Measurements from ENCODE around the gene COL15A1.

Gene COL15A1

DNA sequence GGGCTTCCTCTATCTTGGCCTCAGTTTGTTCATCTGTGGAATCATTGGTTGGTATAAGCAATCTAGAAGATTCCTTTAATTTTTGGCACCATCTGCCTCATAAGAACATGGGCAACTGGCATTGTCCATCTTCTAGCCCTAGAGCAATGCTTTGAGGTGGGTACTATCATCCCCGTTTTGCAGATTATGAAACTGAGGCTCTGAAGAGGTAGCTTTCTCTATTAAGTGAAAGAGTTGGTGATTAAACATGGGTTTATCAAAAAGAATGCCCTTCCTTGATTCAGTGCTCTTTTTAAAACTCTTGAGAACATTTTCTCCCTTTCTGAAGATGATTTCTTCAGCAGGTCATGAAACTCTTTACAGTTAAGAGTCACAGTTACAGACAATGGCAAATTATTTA is 118.8 kb downstream of the COL15A1 start:
- Histone ChIP-seq H3F3A (ENCODE audit: insufficient read depth, low read length) (peaks cover 6% of the 10 kb centered on the region; the same call in 1 of the 2 replicates), H3K27ac (ENCODE audit: low read length) (no peak overlapping the region), H3K9me2 (replicated peaks; ENCODE audit: insufficient read depth, low read length) (no peaks in the 10 kb centered on the region), H3K79me2 (ENCODE audit: low read length) (no peaks in the 10 kb centered on the region), H3K9ac (ENCODE audit: low read length) (no peak overlapping the region), H4K20me1 (ENCODE audit: insufficient read depth, low read length) (no peaks in the 10 kb centered on the region), H3K4me3 (ENCODE audit: low read length) (no peak overlapping the region), H2AFZ (ENCODE audit: low read length) (no peak overlapping the region), H3K27me3 (replicated peaks; ENCODE audit: insufficient read depth, low read length) (no peaks in the 10 kb centered on the region), H3K4me2 (ENCODE audit: low read depth, low read length) (no peak overlapping the region), H3K36me3 (replicated peaks; ENCODE audit: insufficient read depth, low read length) (no peaks in the 10 kb centered on the region), H3K9me3 (replicated peaks; ENCODE audit: insufficient read depth, low read length) (no peaks in the 10 kb centered on the region), H3K4me1 (ENCODE audit: low read length) (peaks cover 23% of the 10 kb centered on the region)
- TF ChIP-seq EZH2 (optimal IDR thresholded peaks at IDR 0.05; ENCODE audit: low read depth, low read length) (no peak), EZH2phosphoT487 (IDR thresholded peaks at IDR 0.05; ENCODE audit: low read length) (no peak)
- TF ChIP-seq, protein P1, sequence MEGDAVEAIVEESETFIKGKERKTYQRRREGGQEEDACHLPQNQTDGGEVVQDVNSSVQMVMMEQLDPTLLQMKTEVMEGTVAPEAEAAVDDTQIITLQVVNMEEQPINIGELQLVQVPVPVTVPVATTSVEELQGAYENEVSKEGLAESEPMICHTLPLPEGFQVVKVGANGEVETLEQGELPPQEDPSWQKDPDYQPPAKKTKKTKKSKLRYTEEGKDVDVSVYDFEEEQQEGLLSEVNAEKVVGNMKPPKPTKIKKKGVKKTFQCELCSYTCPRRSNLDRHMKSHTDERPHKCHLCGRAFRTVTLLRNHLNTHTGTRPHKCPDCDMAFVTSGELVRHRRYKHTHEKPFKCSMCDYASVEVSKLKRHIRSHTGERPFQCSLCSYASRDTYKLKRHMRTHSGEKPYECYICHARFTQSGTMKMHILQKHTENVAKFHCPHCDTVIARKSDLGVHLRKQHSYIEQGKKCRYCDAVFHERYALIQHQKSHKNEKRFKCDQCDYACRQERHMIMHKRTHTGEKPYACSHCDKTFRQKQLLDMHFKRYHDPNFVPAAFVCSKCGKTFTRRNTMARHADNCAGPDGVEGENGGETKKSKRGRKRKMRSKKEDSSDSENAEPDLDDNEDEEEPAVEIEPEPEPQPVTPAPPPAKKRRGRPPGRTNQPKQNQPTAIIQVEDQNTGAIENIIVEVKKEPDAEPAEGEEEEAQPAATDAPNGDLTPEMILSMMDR (IDR thresholded peaks at IDR 0.05; ENCODE audit: low read length), result no peak
- no peak for DNase-seq

- TF ChIP-seq, protein P1 (IDR thresholded peaks at IDR 0.05; ENCODE audit: low read length), result no peak
- TF ChIP-seq EZH2 (optimal IDR thresholded peaks at IDR 0.05; ENCODE audit: low read depth, low read length) (no peak), EZH2phosphoT487 (IDR thresholded peaks at IDR 0.05; ENCODE audit: low read length) (no peak)
- no peaks in the 10 kb centered on the region for H3F3A ChIP-seq (ENCODE audit: insufficient read depth, low read length)
- H3K4me2 ChIP-seq (ENCODE audit: low read depth, low read length), result no peak overlapping the region
- no peaks in the 10 kb centered on the region for H3K27me3 ChIP-seq (replicated peaks; ENCODE audit: insufficient read depth, low read length)
- H3K4me1 ChIP-seq (ENCODE audit: low read length), result peaks cover 14% of the 10 kb centered on the region
- H3K27ac ChIP-seq (ENCODE audit: low read length), result no peak overlapping the region
- H3K4me3 ChIP-seq (ENCODE audit: low read length), result no peak overlapping the region
- DNase-seq, result no peak
- no peaks in the 10 kb centered on the region for H4K20me1 ChIP-seq (ENCODE audit: insufficient read depth, low read length)
- no peaks in the 10 kb centered on the region for H3K9me2 ChIP-seq (replicated peaks; ENCODE audit: insufficient read depth, low read length)
- no peak overlapping the region for H3K9ac ChIP-seq (ENCODE audit: low read length)
- no peaks in the 10 kb centered on the region for H3K9me3 ChIP-seq (replicated peaks; ENCODE audit: insufficient read depth, low read length)
- H3K36me3 ChIP-seq (replicated peaks; ENCODE audit: insufficient read depth, low read length), result no peaks in the 10 kb centered on the region
- H2AFZ ChIP-seq (ENCODE audit: low read length), result no peak overlapping the region
- no peaks in the 10 kb centered on the region for H3K79me2 ChIP-seq (ENCODE audit: low read length)
Measured at GRCh38 chr9:99063522-99063921, 119.8 kb downstream of the COL15A1 start.

DNA sequence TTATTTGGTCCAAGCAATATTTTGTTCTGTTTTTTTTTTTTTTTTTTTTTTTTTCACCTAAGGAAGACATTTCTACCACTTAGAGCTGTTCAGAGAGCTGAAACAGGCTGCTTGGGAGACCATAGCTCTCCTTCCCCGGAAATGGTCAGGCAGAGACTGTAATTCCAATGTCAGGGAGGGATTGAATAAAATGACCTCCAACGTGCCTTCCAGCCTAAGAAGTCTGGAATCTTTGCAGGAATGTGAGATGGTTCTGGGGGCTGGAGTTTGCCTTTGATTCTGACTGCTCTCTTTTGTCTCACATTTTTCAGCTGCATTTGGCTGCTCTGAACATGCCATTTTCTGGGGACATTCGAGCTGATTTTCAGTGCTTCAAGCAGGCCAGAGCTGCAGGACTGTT is 122.9 kb downstream of the COL15A1 start:
- Histone ChIP-seq H2AFZ (ENCODE audit: low read length) (no peak overlapping the region), H3K9me3 (replicated peaks; ENCODE audit: insufficient read depth, low read length) (no peaks in the 10 kb centered on the region), H3K4me3 (ENCODE audit: low read length) (no peak overlapping the region), H4K20me1 (ENCODE audit: insufficient read depth, low read length) (no peaks in the 10 kb centered on the region), H3K79me2 (ENCODE audit: low read length) (no peaks in the 10 kb centered on the region), H3K9me2 (replicated peaks; ENCODE audit: insufficient read depth, low read length) (no peaks in the 10 kb centered on the region), H3F3A (ENCODE audit: insufficient read depth, low read length) (no peaks in the 10 kb centered on the region), H3K4me1 (ENCODE audit: low read length) (no peaks in the 10 kb centered on the region), H3K36me3 (replicated peaks; ENCODE audit: insufficient read depth, low read length) (no peaks in the 10 kb centered on the region), H3K27me3 (replicated peaks; ENCODE audit: insufficient read depth, low read length) (no peaks in the 10 kb centered on the region), H3K27ac (ENCODE audit: low read length) (no peak overlapping the region), H3K9ac (ENCODE audit: low read length) (no peak overlapping the region), H3K4me2 (ENCODE audit: low read depth, low read length) (no peak overlapping the region)
- no peak for TF ChIP-seq EZH2phosphoT487 (IDR thresholded peaks at IDR 0.05; ENCODE audit: low read length)
- TF ChIP-seq, protein P1 (IDR thresholded peaks at IDR 0.05; ENCODE audit: low read length), result no peak
- no peak for TF ChIP-seq EZH2 (optimal IDR thresholded peaks at IDR 0.05; ENCODE audit: low read depth, low read length)
- DNase-seq, result no peak
